DOHH2 (cell line): ENCODE results near the gene SLC25A39.

Experiments
- H3F3A ChIP-seq: fragments of 200-600 bp; sonication (generic), shearing (Covaris generic); 2 replicates; pipeline ENCODE4 v1.6.0; 2016; ENCODE audit warnings: antibody characterized with exemption, mild to moderate bottlenecking; ENCODE audit not compliant: control insufficient read depth, insufficient read depth
- H3K27ac ChIP-seq: fragments of 200-600 bp; sonication (generic); 2 replicates; pipeline ENCODE4 v1.5.1; 2014; ENCODE audit warnings: low read depth, mild to moderate bottlenecking, low read length, moderate library complexity
- H3K27me3 ChIP-seq: fragments of 200-600 bp; sonication (generic); 2 replicates; pipeline ENCODE4 v1.6.1; 2014; ENCODE audit warnings: mild to moderate bottlenecking, low read length, mixed read lengths; ENCODE audit not compliant: control insufficient read depth
- H3K36me3 ChIP-seq: fragments of 200-600 bp; sonication (generic); 2 replicates; pipeline ENCODE4 v1.6.1; 2014; ENCODE audit warnings: mild to moderate bottlenecking, low read length, moderate library complexity, mixed read lengths; ENCODE audit not compliant: control insufficient read depth
- H3K4me1 ChIP-seq: fragments of 200-600 bp; sonication (generic); 2 replicates; pipeline ENCODE4 v1.6.1; 2014; ENCODE audit warnings: mild to moderate bottlenecking, low read length, mixed read lengths; ENCODE audit not compliant: control insufficient read depth
- H3K4me2 ChIP-seq: fragments of 200-600 bp; sonication (generic); 2 replicates; pipeline ENCODE4 v1.6.0; 2014; ENCODE audit warnings: mild to moderate bottlenecking, low read length, moderate library complexity
- H3K4me3 ChIP-seq: fragments of 200-600 bp; sonication (generic); 2 replicates; pipeline ENCODE4 v1.5.1; 2014; ENCODE audit warnings: mild to moderate bottlenecking, low read length, mixed read lengths
- H3K79me2 ChIP-seq: fragments of 200-600 bp; sonication (generic); 2 replicates; pipeline ENCODE4 v1.6.1; 2014; ENCODE audit warnings: mild to moderate bottlenecking, low read length, mixed read lengths; ENCODE audit not compliant: control insufficient read depth
- H3K9me2 ChIP-seq: fragments of 200-600 bp; sonication (generic); replicated peaks from 2 replicates; pipeline ENCODE4 v1.6.1; 2014; ENCODE audit warnings: mild to moderate bottlenecking, low read length, mixed read lengths; ENCODE audit not compliant: control insufficient read depth
- H3K9me3 ChIP-seq: fragments of 200-600 bp; sonication (generic); 2 replicates; pipeline ENCODE4 v1.6.1; 2014; ENCODE audit warnings: antibody characterized with exemption, low read length, mixed read lengths; ENCODE audit not compliant: control insufficient read depth, insufficient read depth
- H4K20me1 ChIP-seq: fragments of 200-600 bp; sonication (generic); 2 replicates; pipeline ENCODE4 v1.6.0; 2014; ENCODE audit warnings: low read depth, mild to moderate bottlenecking, antibody characterized with exemption, low read length, moderate library complexity; ENCODE audit not compliant: control insufficient read depth, insufficient read depth
- EZH2phosphoT487 ChIP-seq: fragments of 200-600 bp; sonication (generic); IDR thresholded peaks from 2 replicates; pipeline ENCODE4 v1.6.1; 2017; ENCODE audit warnings: borderline replicate concordance, mild to moderate bottlenecking, antibody characterized with exemption, low read length, moderate library complexity, mixed read lengths
- TF ChIP-seq, protein P1 (sequence below): fragments of 200-600 bp; sonication (generic); IDR thresholded peaks from one replicate; pipeline ENCODE4 v1.5.1; 2014; ENCODE audit warnings: antibody characterized with exemption, mild to moderate bottlenecking, low read depth, low read length; ENCODE audit not compliant: poor library complexity, severe bottlenecking

SLC25A39 gene

GRCh38 chr17:44360144-44360533 lies 35.5 kb upstream of the SLC25A39 start:
- no peak overlapping the region for H3K27ac ChIP-seq
- TF ChIP-seq, protein P1, sequence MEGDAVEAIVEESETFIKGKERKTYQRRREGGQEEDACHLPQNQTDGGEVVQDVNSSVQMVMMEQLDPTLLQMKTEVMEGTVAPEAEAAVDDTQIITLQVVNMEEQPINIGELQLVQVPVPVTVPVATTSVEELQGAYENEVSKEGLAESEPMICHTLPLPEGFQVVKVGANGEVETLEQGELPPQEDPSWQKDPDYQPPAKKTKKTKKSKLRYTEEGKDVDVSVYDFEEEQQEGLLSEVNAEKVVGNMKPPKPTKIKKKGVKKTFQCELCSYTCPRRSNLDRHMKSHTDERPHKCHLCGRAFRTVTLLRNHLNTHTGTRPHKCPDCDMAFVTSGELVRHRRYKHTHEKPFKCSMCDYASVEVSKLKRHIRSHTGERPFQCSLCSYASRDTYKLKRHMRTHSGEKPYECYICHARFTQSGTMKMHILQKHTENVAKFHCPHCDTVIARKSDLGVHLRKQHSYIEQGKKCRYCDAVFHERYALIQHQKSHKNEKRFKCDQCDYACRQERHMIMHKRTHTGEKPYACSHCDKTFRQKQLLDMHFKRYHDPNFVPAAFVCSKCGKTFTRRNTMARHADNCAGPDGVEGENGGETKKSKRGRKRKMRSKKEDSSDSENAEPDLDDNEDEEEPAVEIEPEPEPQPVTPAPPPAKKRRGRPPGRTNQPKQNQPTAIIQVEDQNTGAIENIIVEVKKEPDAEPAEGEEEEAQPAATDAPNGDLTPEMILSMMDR = no peak
- TF ChIP-seq EZH2phosphoT487 = no peak
- no peaks in the 10 kb centered on the region for H3K9me2 ChIP-seq
- no peaks in the 10 kb centered on the region for H4K20me1 ChIP-seq
- no peaks in the 10 kb centered on the region for H3K9me3 ChIP-seq
- no peaks in the 10 kb centered on the region for H3K36me3 ChIP-seq
- no peaks in the 10 kb centered on the region for H3K79me2 ChIP-seq
- H3K4me3 ChIP-seq = no peak overlapping the region
- H3K4me2 ChIP-seq = no peak overlapping the region
- no peaks in the 10 kb centered on the region for H3F3A ChIP-seq
- H3K27me3 ChIP-seq = peaks cover 32% of the 10 kb centered on the region
- H3K4me1 ChIP-seq = peaks cover 54% of the 10 kb centered on the region

DNA sequence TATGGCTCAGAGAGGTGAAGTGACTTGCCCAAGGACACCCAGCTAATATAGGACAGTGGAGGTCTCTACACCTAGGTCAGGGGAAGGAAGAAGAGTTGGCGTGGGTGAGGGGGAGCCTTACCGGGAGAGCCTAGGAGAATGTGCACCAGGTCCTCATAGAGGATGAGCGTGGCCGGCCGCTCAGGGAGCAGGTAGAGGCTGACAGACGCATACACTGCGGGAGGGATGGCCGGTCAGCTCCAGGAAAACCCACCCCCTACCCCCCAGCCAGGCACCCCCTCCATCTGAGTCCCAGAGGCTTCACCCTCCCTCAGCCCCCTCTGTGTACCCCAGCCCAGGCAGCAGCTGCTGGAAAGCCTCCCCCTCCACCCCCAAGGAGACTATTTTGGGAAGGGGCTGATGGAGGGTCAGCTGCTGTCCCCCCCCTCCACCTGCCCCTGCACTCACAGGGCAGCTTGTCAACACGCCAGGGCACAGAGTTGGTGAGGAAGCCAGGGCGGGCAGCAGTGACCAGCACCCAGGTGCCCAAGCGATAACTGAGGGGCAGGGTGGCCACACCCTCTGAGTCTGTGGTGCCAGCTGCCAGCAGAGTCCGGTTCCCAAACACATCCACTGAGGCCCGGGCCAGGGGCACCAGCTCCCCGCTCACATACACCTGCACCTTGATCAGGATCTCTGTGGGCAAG lies 35.0 kb upstream of the SLC25A39 start:
- H3K9me3 ChIP-seq = no peaks in the 10 kb centered on the region
- H3K4me1 ChIP-seq = peaks cover 54% of the 10 kb centered on the region
- H3K27me3 ChIP-seq = peaks cover 29% of the 10 kb centered on the region
- H3K4me2 ChIP-seq = peak overlapping the region; percentile 30; the same call in 1 of the 2 replicates
- no peaks in the 10 kb centered on the region for H3K79me2 ChIP-seq
- H3K36me3 ChIP-seq = no peaks in the 10 kb centered on the region
- no peak overlapping the region for H3K4me3 ChIP-seq
- no peak for TF ChIP-seq EZH2phosphoT487
- H3F3A ChIP-seq = no peaks in the 10 kb centered on the region
- H3K9me2 ChIP-seq = no peaks in the 10 kb centered on the region
- no peak overlapping the region for H3K27ac ChIP-seq
- H4K20me1 ChIP-seq = no peaks in the 10 kb centered on the region

DNA sequence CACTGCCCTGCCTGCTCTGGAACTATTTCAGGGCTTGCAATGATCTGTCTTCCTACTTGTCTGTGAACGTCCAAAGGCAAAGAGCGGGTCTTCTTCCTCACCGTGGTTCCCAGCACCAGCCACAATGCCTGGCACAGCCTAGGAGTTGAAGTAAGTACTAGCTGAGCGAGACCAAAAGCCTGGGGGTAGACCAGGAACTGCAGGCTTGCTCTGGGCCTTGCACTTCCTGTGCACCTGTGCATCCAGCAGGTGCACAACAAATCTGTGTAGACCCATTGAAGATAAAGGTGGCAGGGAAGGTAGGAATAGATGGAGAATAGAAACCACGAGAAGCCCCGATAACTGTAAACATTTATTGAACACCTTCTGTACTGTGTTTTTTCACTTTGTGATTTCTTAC lies 34.4 kb upstream of the SLC25A39 start:
- Histone ChIP-seq H3K4me2 (peak overlapping the region; percentile 30), H3K27ac (no peak overlapping the region), H3K4me1 (peaks cover 52% of the 10 kb centered on the region), H3F3A (no peaks in the 10 kb centered on the region), H3K9me3 (no peaks in the 10 kb centered on the region), H3K36me3 (no peaks in the 10 kb centered on the region), H3K4me3 (no peak overlapping the region), H3K27me3 (peaks cover 26% of the 10 kb centered on the region), H3K9me2 (no peaks in the 10 kb centered on the region), H3K79me2 (no peaks in the 10 kb centered on the region), H4K20me1 (no peaks in the 10 kb centered on the region)
- TF ChIP-seq, protein P1 = no peak
- no peak for TF ChIP-seq EZH2phosphoT487

- Histone ChIP-seq H3K4me1 (peaks cover 45% of the 10 kb centered on the region), H3K4me2 (no peak overlapping the region)
These were observed 33.4 kb upstream of the SLC25A39 start for GRCh38 chr17:44358066-44358465.

More at GRCh38 chr17:44358066-44358465, 33.4 kb upstream of the SLC25A39 start:
- Histone ChIP-seq H3K36me3 (peaks cover 3% of the 10 kb centered on the region), H4K20me1 (no peaks in the 10 kb centered on the region), H3F3A (no peaks in the 10 kb centered on the region), H3K27ac (no peak overlapping the region), H3K79me2 (no peaks in the 10 kb centered on the region), H3K4me3 (no peak overlapping the region), H3K9me2 (no peaks in the 10 kb centered on the region), H3K9me3 (no peaks in the 10 kb centered on the region), H3K27me3 (peaks cover 23% of the 10 kb centered on the region)
- TF ChIP-seq, protein P1 = no peak
- TF ChIP-seq EZH2phosphoT487 = no peak
